Fibroblast of the aortic adventitia (primary cell): Measurements from ENCODE around the gene NQO2. TPM values are rescaled to one million over a fixed set of nuclear protein-coding genes. Genes with fewer than 3 reads are reported as not detected.

ENCODE experiments used
- small RNA-seq: library from RNA; depleted of rRNA; stranded (forward); fragments of <200 nt; gene quantifications from one replicate; pipeline ENCODE3, GENCODE V24; 2012
- total RNA-seq: library from RNA; depleted of rRNA; stranded (reverse); fragments of >200 nt; gene quantifications from 2 replicates; pipeline ENCODE4 v1.2.3, GENCODE V29; 2012; ENCODE audit warnings: low replicate concordance

NQO2 gene
- total RNA-seq, 1 donor = 47.7 TPM

Small RNA genes lying within 50 kb of the gene (small RNA-seq; reads per million reads assigned to genes)
- gene AL133351.4 = not detected

Other genes with a start within 250 kb of the NQO2 start
- 0.72 and 0.98 TPM in 2 replicates for gene MYLK4, start 249.0 kb upstream of the NQO2 start, total RNA-seq
- gene WRNIP1, start 234.5 kb upstream of the NQO2 start, total RNA-seq = 25.8 and 29.4 TPM in 2 replicates
- 8.6 and 22.1 TPM in 2 replicates for gene SERPINB1, start 158.0 kb upstream of the NQO2 start, total RNA-seq
- gene SERPINB9, start 96.6 kb upstream of the NQO2 start, total RNA-seq = 3.3 and 9.3 TPM in 2 replicates
- gene SERPINB6, start 28.3 kb upstream of the NQO2 start, total RNA-seq = 102 and 164 TPM in 2 replicates
- 20.0 and 34.4 TPM in 2 replicates for gene RIPK1, start 68.6 kb downstream of the NQO2 start, total RNA-seq
- gene BPHL, start 118.8 kb downstream of the NQO2 start, total RNA-seq = 14.8 and 17.7 TPM in 2 replicates
- 5.0 and 45.5 TPM in 2 replicates for gene TUBB2A, start 157.7 kb downstream of the NQO2 start, total RNA-seq
- 0.25 and 2.9 TPM in 2 replicates for gene TUBB2B, start 227.8 kb downstream of the NQO2 start, total RNA-seq